ENCODE measurements around the gene CGB1.
A peak's percentile ranks its signal among the peaks of the same experiment; 100 is the strongest.
"Not testable (repeated sequence)": the region's sequence is repeated elsewhere in the genome, so short reads cannot be mapped to it uniquely, and the experiment has no call there.

The CGB1 gene

GRCh38 chr19:49057636-49058234 is 21.0 kb upstream of the CGB1 start, which contains the start of gene CGB7:
Gene CGB7, minus strand, starts transcription at chr19:49057749. Its CDS starts 2,374 bp downstream, at chr19:49055375.
- peak; percentile 31 to 34 for DNase-seq

DNA sequence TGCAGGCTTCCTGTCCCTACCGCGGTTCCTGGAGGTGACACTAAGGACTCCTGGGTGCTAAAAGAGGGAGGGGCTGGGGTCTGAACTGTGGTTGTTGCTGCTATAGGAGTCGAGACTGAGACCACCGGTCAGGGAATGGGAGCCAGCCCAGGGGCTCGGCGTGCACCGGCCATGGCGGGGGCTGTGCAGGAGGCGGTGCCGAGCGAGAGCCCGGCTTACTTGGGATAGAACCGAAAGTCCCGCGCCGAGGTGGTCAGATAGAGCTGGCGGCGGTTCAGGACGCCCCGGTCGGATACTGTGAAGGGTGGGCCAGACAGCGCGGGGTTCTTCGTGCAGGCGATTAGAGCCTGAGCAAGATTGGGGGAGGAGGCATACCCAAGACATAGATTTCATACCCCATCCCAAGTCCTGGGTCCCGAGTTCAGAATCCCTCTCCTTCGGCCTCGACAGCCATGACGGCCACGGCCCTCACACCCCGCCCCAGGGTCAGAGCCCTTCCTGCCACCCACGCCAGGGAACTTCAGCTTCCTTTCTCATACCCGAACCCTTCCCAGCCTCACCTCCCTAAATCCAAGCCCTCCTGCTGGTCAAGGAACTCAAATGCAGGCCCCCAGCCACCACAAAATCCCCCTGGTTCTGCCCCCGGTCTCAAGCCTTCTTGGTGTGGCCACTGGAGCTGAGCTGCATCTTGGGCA is 20.4 kb upstream of the CGB1 start:
- not testable (repeated sequence) for DNase-seq

DNA sequence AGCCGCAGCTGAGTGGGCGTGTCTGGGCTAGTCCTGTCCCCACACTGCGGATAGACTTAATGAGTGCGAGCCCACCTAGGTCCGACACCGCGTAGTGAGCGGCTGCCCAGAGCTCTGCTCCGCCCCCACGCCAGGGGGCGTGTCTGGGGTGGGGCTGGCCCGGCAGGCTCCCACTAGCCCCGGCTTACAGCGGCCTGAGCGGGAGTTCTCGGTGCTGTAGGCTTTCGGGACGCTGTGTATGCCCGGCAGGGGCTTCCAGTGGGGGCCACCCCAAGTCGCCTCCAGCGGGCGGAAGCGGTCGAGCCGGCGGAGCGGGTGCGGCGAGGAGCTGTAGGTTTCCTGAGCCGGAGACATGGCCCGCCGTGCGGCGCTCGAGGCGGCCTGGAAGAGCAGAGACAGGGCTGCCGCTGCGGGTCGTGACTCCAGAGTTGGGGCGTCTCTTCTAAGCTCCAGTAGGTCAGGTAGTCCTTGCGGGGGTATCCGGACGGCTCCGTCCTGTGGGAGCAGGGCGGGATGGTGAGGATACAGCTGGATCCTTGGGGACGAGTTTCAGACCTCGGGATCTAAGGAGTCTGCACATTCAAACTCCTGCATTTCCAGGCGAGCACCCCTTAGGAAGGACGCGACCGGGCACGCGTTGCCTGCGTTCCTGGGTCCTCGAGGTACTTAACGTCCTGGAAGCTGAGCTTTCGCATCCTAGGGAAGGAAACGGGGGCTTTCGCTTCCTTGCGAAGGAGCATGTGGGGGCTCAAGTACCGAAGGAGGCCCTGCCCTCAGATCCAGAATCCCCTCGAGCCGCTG is 19.6 kb upstream of the CGB1 start:
- DNase-seq, result peak; percentile 38 to 53

DNA sequence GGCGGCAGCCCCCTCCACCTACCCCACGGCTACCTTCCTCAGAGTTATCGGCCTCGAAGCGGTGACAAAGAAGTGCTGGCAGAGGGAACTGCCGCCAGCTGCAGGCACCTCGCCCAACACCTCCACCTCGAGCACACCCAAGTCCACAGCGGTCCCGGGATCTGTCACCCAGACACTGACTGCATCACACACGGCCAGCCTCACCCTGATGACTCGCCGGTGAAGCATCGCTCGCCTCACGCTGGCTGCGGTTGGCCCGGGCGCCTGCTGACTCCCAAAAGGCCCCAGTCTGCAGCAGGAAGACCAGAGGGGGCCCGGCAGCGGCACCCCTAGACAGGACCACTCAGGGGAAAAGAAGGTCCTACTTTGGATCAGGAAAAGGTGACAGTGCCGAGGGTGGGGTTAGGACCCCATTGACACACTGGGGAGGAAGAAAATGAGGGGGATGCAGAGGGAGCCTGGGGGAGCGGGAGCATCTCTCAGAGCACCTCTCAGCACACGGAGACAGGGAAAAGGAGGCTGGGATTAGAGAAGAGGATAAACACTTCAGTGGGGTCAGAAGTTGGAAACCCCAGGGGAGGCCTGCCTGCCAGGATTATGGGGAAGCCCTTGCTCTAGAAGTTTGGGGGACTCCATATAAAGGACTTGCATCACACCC is 13.8 kb upstream of the CGB1 start:
- DNase-seq, result not testable (repeated sequence)

- not testable (repeated sequence) for DNase-seq
Measured at GRCh38 chr19:49049834-49050233, 13.1 kb upstream of the CGB1 start.

GRCh38 chr19:49049011-49049410 is 12.3 kb upstream of the CGB1 start, which contains the start of gene CGB8:
Gene CGB8, minus strand, starts transcription at chr19:49049111. Its CDS starts 372 bp downstream, at chr19:49048739.
- DNase-seq, result not testable (repeated sequence)

- DNase-seq, result not testable (repeated sequence)
Measured at GRCh38 chr19:49043548-49043947, 6.9 kb upstream of the CGB1 start, which contains the start of gene CGB5. Gene CGB5, plus strand, starts transcription at chr19:49043848. Its CDS starts 362 bp downstream, at chr19:49044210.

DNA sequence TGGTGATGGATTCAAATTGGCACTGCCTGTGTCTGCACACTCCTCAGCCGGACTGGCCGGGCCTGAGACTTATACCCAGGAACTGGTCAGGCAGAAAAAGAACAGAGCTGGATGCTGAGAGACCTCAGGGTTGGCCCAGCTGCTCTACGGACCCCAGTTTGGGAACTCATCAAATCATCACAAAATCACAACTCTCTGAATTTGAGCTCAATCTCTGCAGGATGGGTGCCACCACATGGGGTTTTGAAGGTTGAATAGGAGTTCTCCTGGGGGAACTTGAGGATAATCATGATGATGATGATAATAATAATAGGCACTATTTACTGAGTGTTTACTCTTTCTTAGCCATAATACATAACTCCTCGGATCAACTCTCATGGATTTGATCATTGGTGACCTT is 6.0 kb upstream of the CGB1 start:
- not testable (repeated sequence) for DNase-seq

GRCh38 chr19:49042177-49042576 is 5.5 kb upstream of the CGB1 start:
- DNase-seq, result no peak

- not testable (repeated sequence) for DNase-seq
Measured at GRCh38 chr19:49039736-49040135, 3.0 kb upstream of the CGB1 start.

DNA sequence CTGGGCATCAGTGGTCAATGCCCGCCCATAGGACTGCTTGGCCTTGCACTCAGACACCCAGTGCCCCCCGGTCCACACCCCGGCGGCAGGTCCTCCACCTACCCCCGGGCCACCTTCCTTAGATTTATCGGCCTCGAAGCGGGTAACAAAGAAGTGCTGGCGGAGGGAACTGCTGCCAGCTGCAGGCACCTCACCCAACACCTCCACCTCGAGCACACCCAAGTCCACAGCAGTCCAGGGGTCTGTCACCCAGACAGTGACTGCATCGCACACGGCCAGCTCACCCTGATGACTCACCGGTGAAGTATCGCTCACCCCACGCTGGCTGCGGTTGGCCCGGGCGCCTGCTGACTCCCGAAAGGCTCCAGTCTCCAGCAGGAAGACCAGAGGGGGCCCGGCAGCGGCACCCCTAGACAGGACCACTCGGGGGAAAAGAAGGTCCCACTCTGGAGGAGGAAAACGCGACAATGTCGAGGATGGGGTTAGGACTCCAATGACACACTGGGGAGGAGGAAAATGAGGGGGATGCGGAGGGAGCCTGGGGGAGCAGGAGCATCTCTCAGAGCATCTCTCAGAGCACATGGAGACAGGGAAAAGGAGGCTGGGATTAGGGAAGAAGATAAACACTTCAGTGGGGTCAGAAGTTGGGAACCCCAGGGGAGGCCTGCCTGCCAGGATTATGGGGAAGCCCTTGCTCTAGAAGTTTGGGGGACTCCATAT is 2.0 kb upstream of the CGB1 start:
- not testable (repeated sequence) for DNase-seq

GRCh38 chr19:49038111-49038510 is 1.4 kb upstream of the CGB1 start:
- DNase-seq, result not testable (repeated sequence)

- DNase-seq, result peak; percentile 37 to 38
Measured at GRCh38 chr19:49031642-49032301, 4.9 kb downstream of the CGB1 start, which contains the start of gene CGB2. Gene CGB2, plus strand, starts transcription at chr19:49031890. Its CDS starts 206 bp downstream, at chr19:49032096.

GRCh38 chr19:49030323-49030722 is 6.4 kb downstream of the CGB1 start:
- not testable (repeated sequence) for DNase-seq

DNA sequence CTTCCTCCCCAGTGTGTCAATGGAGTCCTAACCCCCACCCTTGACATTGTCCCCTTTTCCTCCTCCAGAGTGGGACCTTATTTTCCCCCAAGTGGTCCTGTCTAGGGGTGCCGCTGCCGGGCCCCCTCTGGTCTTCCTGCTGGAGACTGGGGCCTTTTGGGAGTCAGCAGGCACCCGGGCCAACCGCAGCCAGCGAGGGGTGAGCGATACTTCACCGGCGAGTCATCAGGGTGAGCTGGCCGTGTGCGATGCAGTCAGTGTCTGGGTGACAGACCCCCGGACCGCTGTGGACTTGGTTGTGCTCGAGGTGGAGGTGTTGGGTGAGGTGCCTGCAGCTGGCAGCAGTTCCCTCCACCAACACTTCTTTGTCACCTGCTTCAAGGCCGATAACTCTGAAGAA is 6.9 kb downstream of the CGB1 start:
- not testable (repeated sequence) for DNase-seq

- not testable (repeated sequence) for DNase-seq
Measured at GRCh38 chr19:49028686-49029085, 8.0 kb downstream of the CGB1 start.

- not testable (repeated sequence) for DNase-seq
Measured at GRCh38 chr19:49025599-49025998, 11.1 kb downstream of the CGB1 start.

DNA sequence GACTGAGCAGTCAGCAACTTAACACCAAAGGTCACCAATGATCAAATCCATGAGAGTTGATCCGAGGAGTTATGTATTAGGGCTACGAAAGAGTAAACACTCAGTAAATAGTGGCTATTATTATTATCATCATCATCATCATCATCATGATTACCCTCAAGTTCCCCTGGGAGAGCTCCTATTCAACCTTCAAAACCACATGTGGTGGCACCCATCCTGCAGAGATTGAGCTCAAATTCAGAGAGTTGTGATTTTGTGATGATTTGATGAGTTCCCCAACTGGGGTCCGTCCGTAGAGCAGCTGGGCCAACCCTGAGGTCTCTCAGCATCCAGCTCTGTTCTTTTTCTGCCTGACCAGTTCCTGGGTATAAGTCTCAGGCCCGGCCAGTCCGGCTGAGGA is 11.6 kb downstream of the CGB1 start:
- DNase-seq, result not testable (repeated sequence)

GRCh38 chr19:49024233-49024632 is 12.5 kb downstream of the CGB1 start, which contains the start of gene CGB3:
Gene CGB3, minus strand, starts transcription at chr19:49024333. Its CDS starts 362 bp downstream, at chr19:49023971.
- DNase-seq, result not testable (repeated sequence)

- DNase-seq, result no peak
Measured at GRCh38 chr19:49022116-49022515, 14.6 kb downstream of the CGB1 start.
